TTC549 (cell line): ENCODE data around the gene COP1.

Experiments
- FAIRE-seq: peaks from 2 replicates; lab custom pipeline; 2012; peaks lifted over from hg19 to GRCh38; lab: Jason Lieb, UNC

COP1 gene

DNA sequence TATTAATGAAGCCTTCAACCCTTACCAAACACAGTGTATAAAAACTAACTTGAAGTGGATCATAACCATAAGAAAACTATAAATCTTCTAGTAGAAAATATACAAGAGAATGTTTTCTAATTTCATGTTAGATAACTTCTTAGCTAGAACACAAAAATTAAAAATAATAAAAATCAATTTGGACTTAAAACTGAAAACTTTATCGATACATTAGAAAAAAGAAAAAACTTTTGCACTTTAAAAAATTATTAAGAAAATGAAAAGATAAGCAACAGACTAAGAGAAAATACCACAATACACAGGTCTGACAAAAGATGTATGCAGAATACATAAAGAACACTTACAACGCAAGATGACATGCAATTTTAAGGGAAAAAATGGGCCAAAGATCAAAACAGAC, 8.7 kb downstream of the COP1 start:
- peak; percentile 95 for FAIRE-seq

DNA sequence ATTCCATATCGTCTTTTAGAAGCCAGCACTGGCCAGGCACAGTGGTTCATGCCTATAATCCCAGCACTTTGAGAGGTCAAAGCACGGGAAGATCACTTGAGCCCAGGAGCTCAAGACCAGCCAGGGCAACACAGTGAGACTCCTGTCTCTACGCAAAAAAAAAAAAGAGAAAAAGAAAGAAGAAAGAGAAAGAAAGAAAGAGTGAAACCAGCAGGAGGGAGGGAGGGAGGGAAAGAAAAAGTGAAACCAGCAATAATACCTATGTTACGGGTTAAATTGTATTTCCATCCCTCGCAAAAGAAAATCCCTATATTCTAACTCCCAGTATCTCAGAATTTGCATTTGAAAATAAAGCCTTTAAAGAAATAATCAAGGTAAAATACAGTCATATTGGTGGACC, 10.4 kb downstream of the COP1 start:
- no peak for FAIRE-seq

DNA sequence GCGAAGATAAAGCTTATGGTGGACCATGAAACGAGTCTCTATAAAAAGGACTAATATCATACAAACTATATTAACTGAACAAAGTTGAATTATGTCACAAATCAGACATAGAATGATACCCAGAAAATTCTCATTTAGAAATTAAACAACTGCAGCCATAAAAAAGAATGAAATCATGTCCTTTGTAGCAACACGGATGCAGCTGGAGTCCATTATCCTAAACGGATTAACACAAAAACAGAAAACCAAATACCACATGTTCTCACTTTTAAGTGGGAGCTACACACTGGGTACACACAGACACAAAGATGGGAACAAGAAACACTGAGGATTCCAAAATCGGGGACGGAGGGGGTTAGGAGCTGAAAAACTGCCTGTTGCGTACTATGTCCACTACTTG, 11.5 kb downstream of the COP1 start:
- no peak for FAIRE-seq

DNA sequence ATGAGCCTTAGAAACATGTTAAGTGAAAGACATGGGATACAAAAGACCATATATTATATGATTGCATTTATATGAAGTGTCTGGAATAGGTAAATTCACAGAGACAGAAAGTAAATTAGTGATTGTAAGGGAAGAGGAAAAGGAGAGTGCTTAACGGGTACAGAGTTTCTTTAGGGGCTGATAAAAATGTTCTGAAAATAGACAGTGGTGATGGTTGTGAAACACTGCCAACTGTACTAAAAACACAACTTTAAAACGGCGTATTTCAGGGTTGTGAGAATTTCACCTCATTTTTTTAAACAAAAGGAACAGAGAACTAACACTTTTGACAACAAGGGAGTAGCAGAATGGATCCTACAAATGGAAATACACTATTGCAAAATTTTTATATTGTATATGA, 13.4 kb downstream of the COP1 start:
- FAIRE-seq, result no peak

DNA sequence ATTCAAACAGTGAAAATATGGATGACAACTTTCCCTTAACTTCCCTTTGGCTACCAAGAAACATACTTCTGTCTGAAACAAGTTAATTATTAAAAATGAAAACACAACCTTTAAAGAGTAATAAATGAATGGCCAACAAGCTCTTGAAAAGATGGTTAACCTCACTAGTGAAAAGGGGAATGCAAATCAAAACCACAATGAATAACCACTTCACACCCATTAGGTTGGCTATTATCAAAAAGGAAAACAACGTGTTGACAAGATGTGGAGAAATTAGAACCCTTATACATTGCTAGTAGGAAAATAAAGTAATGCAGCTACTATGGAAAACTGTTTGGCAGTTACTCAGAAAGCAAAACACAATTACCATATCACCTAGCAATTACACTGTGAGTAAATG, 14.1 kb downstream of the COP1 start:
- FAIRE-seq, result peak; percentile 40

DNA sequence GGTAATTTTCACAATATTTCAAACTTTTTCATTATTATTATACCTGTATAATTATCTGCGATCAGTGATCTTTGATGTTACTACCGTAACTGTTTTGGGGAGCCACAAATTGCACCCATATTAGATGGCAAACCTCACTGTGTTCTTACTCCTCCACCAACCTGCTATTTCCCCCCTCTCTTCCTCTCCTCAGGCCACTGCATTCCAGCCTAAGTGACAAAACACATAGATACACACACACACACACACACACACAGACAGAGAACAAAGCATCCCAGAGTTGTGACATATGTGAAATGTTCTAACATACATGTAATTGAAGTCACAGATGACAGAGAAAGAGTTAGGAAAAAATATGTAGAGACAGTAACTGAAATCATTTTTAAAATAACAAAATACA, 18.5 kb downstream of the COP1 start:
- FAIRE-seq, result no peak

DNA sequence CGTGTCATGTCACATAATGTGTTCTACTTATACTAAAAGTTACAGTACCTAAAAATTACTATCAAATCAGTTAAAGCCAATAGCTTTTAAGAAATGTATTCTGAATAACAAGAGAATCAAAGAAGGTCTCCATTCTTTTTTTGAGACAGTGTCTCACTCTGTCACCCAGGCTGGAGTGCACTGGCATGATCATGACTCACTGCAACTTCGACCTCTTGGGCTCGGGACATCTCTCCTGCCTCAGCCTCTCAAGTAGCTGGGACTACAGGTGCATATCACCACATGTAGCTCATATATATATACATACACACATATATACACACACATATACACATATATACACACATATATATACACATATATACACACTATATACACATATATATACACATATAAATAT, 20.1 kb downstream of the COP1 start:
- FAIRE-seq, result no peak

DNA sequence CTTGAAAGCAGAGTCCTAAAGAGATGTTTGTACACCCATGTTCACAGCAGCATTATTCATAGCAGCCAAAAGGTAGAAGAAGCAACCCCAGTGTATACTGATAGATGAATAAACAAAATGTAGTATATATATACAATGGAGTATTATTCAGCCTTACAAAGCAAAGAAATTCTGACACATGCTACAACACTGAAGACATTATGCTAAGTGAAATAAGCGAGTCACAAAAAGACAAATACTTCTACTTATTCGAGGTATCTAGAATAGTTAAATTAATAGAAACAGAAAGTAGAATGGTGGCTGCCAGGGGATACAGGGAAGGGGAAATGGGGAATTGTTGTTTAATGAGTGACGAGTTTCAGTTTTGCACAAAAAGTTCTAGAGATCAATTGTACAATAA, 23.5 kb downstream of the COP1 start:
- FAIRE-seq, result peak; percentile 22

DNA sequence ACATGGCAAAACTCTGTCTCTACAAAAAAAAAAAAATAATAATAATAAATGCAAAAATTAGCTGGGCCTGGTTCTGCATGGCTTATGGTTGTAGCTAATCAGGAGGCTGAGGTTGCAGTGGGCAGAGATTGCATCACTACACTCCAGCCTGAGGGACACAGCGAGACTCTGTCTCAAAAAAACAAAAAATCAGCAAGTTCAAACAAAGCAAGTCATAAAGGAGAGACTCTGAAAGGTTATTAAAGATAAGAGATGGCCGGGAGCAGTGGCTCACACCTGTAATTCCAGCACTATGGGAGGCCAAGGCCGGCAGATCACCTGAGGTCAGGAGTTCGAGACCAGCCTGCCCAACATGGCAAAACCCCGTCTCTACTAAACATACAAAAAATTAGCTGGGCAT, 28.8 kb downstream of the COP1 start:
- FAIRE-seq, result no peak

DNA sequence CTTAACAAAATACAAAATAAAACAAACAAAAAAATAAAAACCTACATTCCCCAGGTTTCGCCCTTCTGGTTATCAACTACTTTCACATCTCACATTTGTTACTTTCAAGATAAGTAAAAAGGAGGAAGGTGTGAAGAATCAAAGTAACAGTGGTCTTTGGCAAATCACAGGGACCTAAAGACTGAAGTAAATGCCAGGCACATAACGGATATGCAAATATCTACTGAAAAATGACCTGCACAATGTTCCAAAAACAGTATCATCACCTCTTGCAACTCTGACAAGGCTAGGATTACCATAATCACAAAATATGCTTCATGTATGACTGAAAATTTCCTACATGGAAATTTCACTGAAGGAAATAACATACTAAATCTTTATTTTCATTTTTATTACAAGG, 29.3 kb downstream of the COP1 start:
- no peak for FAIRE-seq

DNA sequence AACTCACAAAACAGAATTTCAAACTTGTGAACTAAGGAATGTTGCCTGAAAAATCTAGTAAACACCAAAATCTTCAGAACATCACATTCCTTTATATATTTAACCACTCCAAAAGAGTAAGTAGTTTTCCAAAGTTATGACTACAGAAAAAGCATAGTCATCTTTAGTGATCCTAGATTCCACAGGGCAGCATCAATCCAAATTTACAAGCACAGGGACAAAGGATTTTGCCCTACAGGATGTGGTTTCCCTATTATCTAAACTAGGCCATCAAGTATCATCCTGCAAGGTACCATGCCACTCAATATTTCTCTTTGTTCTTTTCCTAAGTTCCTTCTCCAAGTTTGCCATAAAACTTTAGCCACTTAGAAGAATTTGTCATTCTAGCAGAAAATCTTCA, 33.0 kb downstream of the COP1 start:
- FAIRE-seq, result no peak

DNA sequence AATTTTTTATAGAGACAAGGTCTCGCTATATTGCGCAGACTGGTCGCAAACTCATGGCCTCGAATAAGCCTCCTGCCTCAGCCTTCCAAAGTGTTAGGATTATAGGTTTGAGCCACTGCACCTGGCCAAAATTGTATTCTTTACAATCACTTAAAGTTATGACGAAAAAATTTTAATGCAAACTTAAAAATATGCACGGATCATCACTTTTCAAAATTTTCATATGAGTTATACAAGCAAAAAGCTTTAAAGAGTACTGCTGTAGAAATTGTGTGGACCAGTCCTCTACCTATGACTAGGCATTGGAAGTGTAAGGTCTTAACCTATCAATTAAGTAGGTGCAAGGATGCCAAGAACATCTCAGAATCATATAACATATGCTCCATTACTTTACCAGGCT, 34.9 kb downstream of the COP1 start:
- no peak for FAIRE-seq

DNA sequence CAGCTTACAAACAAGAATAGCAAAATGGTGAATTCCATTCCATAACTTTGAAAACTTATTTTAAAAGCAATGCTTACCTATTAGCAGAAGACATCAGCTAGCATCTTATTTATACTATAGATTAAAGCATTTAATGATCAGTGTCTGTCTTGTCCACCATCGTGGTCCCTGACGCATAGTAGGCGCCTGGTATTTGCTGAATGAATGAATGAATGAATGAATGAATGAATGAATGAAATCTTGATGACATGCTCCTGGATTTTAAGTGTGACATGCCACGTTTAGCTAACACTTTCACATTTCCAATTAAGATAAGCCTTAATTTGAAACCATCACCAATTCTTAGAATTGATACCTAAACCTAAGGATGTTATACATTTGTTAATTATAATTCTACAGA, 39.9 kb downstream of the COP1 start:
- FAIRE-seq, result no peak

DNA sequence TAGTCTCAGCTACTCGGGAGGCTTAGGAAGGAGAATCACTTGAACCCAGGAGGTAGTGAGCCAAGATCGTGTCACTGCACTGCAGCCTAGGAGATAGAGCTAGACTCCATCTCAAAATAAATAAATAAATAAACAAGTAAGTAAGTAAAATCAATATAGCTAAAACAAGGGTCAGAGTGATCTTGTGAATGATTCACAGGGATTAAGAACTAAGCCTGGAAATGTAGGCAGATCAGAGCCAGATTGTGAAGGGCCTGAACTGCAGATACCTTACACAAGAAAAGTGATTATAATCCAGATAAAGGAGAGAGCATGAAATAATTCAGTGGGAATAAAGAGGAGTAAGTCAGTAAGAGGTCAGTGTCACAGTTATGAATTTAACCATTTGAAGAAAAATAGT, 41.5 kb downstream of the COP1 start:
- FAIRE-seq, result no peak

DNA sequence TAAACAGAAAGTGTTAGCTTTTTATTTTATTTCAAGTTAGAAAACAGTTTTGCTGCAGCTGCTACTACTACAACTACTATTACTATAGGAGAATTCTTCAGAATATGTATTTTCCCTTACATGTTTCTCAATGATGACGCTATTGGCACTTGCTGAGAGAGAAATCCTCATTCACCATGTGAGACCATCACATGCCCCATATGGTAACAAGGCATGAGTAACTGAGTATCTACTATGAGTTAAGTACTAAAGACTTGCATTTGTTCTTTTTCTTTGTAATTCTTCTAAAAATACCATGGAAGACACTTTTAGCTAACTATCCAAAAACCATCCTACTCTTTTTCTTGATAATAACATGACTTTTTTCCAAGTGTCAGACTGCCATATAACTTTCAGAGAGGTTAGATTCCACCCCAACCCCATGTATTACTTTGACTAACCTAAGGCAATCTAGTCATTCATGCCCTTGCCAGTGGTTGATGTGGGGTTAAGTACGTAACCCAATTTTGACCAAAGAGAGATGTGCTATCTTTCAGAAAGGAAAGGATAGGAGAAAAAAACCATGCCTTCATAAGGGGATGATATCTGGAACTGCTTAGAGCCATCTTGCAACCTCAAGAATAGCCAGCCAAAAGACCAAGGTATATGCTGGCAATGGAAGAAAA, 42.9 kb downstream of the COP1 start:
- FAIRE-seq, result no peak

DNA sequence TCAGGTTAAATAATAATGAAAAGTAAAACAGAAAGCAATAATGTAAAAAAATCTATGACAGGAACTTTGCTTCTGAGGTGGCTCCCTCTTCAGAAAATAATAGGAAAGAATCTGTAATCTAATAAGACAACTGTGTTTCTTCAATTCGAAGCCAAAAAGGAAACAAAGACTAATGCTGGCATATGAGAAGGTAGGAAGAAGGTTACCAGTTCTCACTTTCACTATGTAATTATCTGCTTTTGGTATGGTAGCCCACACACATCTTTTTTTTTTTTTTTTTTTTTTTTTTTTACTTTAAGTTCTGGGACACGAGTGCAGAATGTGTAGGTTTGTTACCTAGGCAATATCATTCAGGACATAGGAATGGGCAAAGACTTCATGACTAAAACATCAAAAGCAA, 47.1 kb downstream of the COP1 start:
- FAIRE-seq, result no peak

DNA sequence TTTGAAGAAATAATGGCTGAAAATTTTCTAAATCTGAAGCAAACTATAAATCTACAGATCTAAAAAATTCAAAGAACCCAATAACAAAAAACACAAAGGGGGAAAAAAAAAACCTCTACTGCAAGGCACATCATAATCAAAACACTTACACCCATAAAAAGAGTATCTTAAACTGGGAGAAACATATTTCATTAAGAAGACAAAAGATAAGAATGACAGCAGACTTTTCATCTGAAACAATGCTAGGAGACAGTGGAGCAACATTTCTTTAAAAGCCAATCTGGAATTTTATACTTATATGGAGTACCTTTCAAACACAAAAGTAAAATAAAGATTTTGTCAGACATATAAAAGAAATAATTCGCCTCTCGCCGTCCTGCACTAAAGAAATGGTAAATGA, 49.1 kb downstream of the COP1 start:
- peak; percentile 88 for FAIRE-seq

DNA sequence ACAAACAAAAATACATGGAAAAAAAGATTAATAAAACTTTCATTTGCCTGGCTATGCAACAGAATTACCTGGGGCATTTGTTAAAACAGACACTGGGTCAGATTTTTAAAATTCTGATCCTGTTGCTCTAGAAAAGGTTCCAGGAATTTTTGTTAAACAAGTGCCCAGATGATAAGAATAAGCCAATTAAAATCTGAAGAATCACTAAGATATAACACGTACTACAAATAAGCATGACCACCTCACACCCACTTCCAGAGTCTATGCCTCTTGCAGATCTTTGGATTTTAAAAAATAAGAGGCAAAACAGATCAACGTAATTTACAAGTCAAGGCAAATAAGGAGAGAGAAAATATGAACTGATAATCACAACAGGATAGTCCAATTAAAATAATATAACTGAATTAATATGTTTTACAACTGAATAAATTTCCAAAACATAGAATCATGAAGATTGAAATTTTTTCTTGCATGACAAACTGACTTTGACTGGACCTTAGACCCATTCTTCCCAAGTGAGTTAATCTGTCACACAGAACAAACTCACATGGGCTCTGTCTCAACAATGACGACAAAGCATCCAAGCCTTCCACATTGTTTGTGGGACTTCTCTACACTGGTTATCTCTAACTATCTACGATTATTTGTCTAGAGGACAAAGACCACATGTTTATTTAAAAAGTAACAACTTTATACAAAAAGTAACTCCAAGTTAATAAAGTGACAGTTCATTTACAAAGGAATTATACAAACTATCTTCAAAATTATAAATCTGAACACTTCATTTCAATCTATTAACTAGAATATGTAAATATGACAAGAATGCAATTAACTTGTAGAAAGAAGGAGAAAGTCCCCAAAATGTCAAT, 56.9 kb downstream of the COP1 start:
- FAIRE-seq, result no peak

DNA sequence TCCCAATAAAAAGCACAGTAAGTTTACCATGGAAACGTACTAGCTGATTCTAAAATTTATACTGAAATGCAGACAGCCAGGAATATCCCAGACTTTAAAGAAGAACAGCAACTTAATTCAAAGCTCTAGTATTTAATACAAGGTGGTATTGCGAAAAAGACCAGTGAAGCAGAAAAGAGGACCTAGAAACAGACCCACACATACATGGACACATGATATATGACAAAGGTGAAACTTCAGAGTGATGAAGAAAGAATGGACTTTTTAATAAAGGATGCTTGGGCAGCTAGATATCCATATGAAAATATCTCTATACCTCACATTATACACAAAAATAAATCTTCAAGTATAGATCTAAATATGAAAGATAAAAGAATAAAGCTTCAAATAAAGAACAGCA, 62.6 kb downstream of the COP1 start:
- FAIRE-seq, result no peak

DNA sequence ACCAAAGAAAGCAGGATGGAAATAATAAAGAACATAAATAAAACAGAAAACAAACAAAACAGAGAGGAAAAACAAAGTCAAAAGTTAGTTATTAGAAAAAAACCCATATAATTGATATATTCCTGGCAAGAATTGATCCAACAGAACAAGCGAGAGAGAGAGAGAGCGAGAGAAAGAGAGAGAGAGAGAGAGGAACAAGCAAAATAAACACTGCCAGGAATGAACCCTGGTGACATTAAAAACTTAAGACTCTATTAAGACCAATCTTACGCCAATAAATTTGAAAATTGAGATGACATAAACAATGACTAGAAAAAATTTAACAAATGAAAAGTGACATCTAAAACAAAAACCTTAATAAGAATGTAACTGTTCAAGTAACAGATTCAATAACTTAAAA, 64.1 kb downstream of the COP1 start:
- FAIRE-seq, result no peak

DNA sequence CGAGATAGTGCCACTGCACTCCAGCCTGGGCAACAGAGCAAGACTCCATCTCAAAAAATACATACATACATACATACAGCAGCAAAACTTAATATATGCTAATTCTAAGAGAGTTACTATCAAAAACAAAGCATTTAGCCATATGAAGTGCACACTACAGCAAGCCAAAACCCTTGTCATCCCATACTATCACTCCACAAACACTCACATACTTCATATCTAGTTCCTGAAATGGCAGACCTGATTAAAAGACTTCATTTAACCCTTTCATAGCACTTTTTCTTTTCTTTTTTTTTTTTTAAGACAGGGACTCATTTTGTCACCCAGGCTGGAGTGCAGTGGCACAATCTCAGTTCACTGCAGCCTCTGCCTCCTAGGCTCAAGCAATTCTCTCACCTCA, 65.6 kb downstream of the COP1 start:
- no peak for FAIRE-seq

DNA sequence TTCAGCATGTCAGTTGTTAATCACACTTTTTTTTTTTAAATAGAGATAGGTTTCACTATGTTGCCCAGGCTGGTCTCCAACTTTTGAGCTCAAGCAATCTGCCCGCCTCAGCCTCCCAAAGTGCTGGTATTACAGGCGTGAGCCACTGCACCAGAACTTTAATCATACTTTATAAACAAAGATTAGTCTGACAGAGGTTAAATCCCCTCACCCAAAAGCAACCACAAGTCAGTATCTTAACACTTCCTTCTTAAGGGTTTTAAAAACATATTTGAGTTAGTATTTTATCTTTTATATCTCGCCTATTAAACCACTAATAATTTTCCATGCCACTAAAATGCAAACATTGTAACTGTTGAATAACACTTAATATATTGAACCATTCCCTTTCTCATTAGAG, 70.2 kb downstream of the COP1 start:
- no peak for FAIRE-seq

DNA sequence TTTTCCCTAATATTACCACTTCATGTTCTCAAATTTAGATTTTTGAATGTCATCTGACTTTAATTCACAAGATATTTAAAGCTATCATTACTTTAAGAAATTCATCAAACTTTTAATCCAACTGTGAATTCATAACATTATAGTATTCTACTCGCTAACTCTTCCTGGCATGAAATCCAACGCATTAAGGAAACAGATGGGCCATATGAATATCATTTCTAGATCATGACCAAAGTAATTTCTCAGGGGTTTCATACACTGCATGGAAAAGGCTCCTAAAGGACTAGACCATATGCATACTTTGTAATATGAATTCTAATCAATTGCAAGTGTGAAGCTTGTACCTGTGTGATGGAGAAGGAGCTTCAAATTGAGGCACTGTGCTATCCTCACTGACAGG, 72.4 kb downstream of the COP1 start:
- FAIRE-seq, result no peak

DNA sequence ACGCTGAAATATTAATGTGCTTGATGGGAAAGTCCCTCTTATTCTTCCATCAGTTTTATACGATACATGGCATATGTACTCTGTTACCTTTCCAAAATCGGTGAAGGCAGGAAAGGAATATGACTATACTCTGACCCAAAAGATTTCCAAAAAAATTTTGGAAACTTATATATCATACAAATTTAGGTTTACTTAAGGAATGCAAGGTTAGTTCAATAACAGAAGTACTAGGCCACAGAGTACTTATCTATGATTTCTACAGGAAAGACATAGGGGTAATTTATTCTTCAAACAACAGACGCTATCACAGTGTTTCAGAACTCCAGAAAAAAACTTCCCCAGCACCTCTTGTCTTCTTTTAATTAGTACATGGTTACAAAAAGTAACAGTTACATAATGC, 84.8 kb downstream of the COP1 start:
- no peak for FAIRE-seq
